SH-SY5Y (cell line): Measurements from ENCODE around the gene CARD10.

ENCODE experiments used
- GATA2 ChIP-seq: IDR thresholded peaks from 2 replicates; pipeline ENCODE4 v1.6.1; 2011; ENCODE audit warnings: mild to moderate bottlenecking, low read depth, low read length
- GATA3 ChIP-seq: IDR thresholded peaks from 2 replicates; pipeline ENCODE4 v1.6.1; 2011; ENCODE audit warnings: low read depth, mild to moderate bottlenecking, low read length, moderate library complexity

DNA sequence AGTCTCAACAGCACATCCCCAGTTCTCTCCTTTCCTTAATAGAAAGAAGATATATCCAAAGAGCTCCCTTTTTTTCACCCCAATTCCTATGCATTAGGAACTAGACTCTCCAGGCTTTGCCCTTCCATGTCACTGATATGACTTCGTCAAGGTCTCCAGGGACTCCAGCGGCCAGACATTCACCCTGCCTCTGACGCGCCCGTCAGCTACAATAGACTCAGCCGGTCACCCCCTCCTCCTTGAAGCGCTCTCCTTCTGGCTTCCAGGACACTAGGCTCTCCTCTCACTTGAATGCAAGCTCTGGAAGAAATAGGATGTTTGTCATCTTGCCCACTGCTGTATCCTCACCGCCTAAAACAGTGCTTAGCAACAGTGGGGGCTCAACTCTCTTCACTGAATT lies 77.1 kb downstream of the CARD10 start:
- TF ChIP-seq GATA2 = no peak
- TF ChIP-seq GATA3 = no peak
